H9 (cell line): ENCODE results near the gene JPT2. TPM values are rescaled to one million over a fixed set of nuclear protein-coding genes. Genes with fewer than 3 reads are reported as not detected.

Source experiments
- DNase-seq: peaks from one replicate; pipeline ENCODE4 v3.0.0-alpha.2; 2017
- H2AFZ ChIP-seq: one replicate; pipeline ENCODE4 v1.6.1; 2013; ENCODE audit warnings: mild to moderate bottlenecking, low read length, control low read depth, moderate library complexity
- H2AK5ac ChIP-seq: 2 replicates; pipeline ENCODE4 v1.6.1; 2013; ENCODE audit warnings: low read length, control low read depth, mixed read lengths; ENCODE audit not compliant: insufficient read length
- H2BK120ac ChIP-seq: one replicate; pipeline ENCODE4 v1.6.1; 2013; ENCODE audit warnings: low read depth, mild to moderate bottlenecking, low read length, control low read depth, inconsistent platforms; ENCODE audit not compliant: poor library complexity, severe bottlenecking
- H2BK12ac ChIP-seq: 2 replicates; pipeline ENCODE4 v1.6.1; 2013; ENCODE audit warnings: low read length, control low read depth, mixed read lengths, low read depth; ENCODE audit not compliant: insufficient read length
- H2BK15ac ChIP-seq: 2 replicates; pipeline ENCODE4 v1.6.1; 2013; ENCODE audit warnings: low read depth, low read length, control low read depth
- H2BK20ac ChIP-seq: one replicate; pipeline ENCODE4 v1.6.1; 2013; ENCODE audit warnings: low read depth, mild to moderate bottlenecking, low read length, control low read depth, inconsistent platforms; ENCODE audit not compliant: poor library complexity, severe bottlenecking
- H2BK5ac ChIP-seq: 2 replicates; pipeline ENCODE4 v1.6.1; 2013; ENCODE audit warnings: low read length, control low read depth, mixed read lengths; ENCODE audit not compliant: insufficient read length
- H3K14ac ChIP-seq: 2 replicates; pipeline ENCODE4 v1.6.1; 2013; ENCODE audit warnings: low read length, control low read depth; ENCODE audit not compliant: insufficient read depth
- H3K18ac ChIP-seq: 2 replicates; pipeline ENCODE4 v1.6.1; 2013; ENCODE audit warnings: low read depth, mild to moderate bottlenecking, mixed read lengths, low read length, control low read depth; ENCODE audit not compliant: insufficient read length
- H3K23ac ChIP-seq: 2 replicates; pipeline ENCODE4 v1.6.1; 2013; ENCODE audit warnings: low read length, control low read depth, mixed read lengths, low read depth; ENCODE audit not compliant: insufficient read length
- H3K23me2 ChIP-seq: 2 replicates; pipeline ENCODE4 v1.6.1; 2013; ENCODE audit warnings: low read depth, mild to moderate bottlenecking, mixed read lengths, low read length, control low read depth; ENCODE audit not compliant: insufficient read length, poor library complexity, severe bottlenecking
- H3K27ac ChIP-seq: 2 replicates; pipeline ENCODE4 v1.5.1; 2013; ENCODE audit warnings: low read length, control low read depth, mixed read lengths, low read depth; ENCODE audit not compliant: insufficient read length
- H3K27me3 ChIP-seq: 2 replicates; pipeline ENCODE4 v1.6.1; 2013; ENCODE audit warnings: low read length, control low read depth, inconsistent platforms; ENCODE audit not compliant: insufficient read depth
- H3K4ac ChIP-seq: 2 replicates; pipeline ENCODE4 v1.6.1; 2013; ENCODE audit warnings: low read depth, mild to moderate bottlenecking, control low read depth, inconsistent platforms, low read length, moderate library complexity
- H3K4me1 ChIP-seq: 2 replicates; pipeline ENCODE4 v1.6.1; 2013; ENCODE audit warnings: low read length, control low read depth, inconsistent platforms; ENCODE audit not compliant: insufficient read depth
- H3K4me2 ChIP-seq: 2 replicates; pipeline ENCODE4 v1.6.1; 2013; ENCODE audit warnings: low read length, control low read depth, mixed read lengths; ENCODE audit not compliant: insufficient read length, insufficient read depth
- H3K56ac ChIP-seq: 2 replicates; pipeline ENCODE4 v1.6.1; 2013; ENCODE audit warnings: low read depth, mild to moderate bottlenecking, mixed read lengths, low read length, control low read depth; ENCODE audit not compliant: insufficient read length
- H3K79me1 ChIP-seq: 2 replicates; pipeline ENCODE4 v1.6.1; 2013; ENCODE audit warnings: low read depth, mild to moderate bottlenecking, moderate library complexity, low read length, control low read depth, inconsistent platforms; ENCODE audit not compliant: insufficient read depth, poor library complexity, severe bottlenecking
- H3K79me2 ChIP-seq: 2 replicates; pipeline ENCODE4 v1.6.1; 2013; ENCODE audit warnings: low read length, control low read depth, inconsistent platforms; ENCODE audit not compliant: insufficient read depth
- H3K9ac ChIP-seq: 2 replicates; pipeline ENCODE4 v1.6.1; 2013; ENCODE audit warnings: low read length, control low read depth, mixed read lengths; ENCODE audit not compliant: insufficient read length; ENCODE audit errors: extremely low read depth
- H3K9me3 ChIP-seq: one replicate; pipeline ENCODE4 v1.6.1; 2013; ENCODE audit warnings: low read depth, low read length, inconsistent platforms; ENCODE audit not compliant: control insufficient read depth
- H3T11ph ChIP-seq: one replicate; pipeline ENCODE4 v1.6.1; 2013; ENCODE audit warnings: mild to moderate bottlenecking, low read length, control low read depth, inconsistent platforms
- H4K20me1 ChIP-seq: one replicate; pipeline ENCODE4 v1.6.1; 2013; ENCODE audit not compliant: control insufficient read depth, insufficient read length, insufficient read depth
- H4K5ac ChIP-seq: 2 replicates; pipeline ENCODE4 v1.6.1; 2013; ENCODE audit warnings: low read depth, mild to moderate bottlenecking, mixed read lengths, low read length, control low read depth; ENCODE audit not compliant: insufficient read length
- H4K8ac ChIP-seq: replicated peaks from 2 replicates; pipeline ENCODE4 v1.6.1; 2013; ENCODE audit warnings: low read length, control low read depth, mixed read lengths, low read depth; ENCODE audit not compliant: insufficient read length
- H4K91ac ChIP-seq: 2 replicates; pipeline ENCODE4 v1.6.1; 2013; ENCODE audit warnings: low read depth, mild to moderate bottlenecking, moderate library complexity, mixed read lengths, low read length, control low read depth; ENCODE audit not compliant: insufficient read length
- H3K27ac Mint-ChIP-seq, 3 experiments: 2 replicates in 2 of 3; 3 replicates in 1 of 3; pipeline ENCODE4 v1.8.0; 2020 to 2021; ENCODE audit warnings: mixed read lengths in 3 of 3, mild to moderate bottlenecking in 1 of 3, moderate library complexity in 1 of 3
- H3K27me3 Mint-ChIP-seq: 2 replicates; pipeline ENCODE4 v1.8.0; 2021; ENCODE audit warnings: low read depth, mild to moderate bottlenecking, moderate library complexity, mixed read lengths
- H3K36me3 Mint-ChIP-seq, 3 experiments: 2 replicates in 2 of 3; 3 replicates in 1 of 3; pipeline ENCODE4 v1.8.0; 2020 to 2021; ENCODE audit warnings: low read depth in 3 of 3, mixed read lengths in 3 of 3; ENCODE audit not compliant: insufficient read depth in 1 of 3
- H3K4me1 Mint-ChIP-seq, 2 experiments: 2 replicates each; pipeline ENCODE4 v1.8.0; 2020; ENCODE audit warnings: mixed read lengths in 2 of 2
- H3K4me3 Mint-ChIP-seq, 2 experiments: 2 replicates in 1 of 2; 3 replicates in 1 of 2; pipeline ENCODE4 v1.8.0; 2020 to 2021; ENCODE audit warnings: mild to moderate bottlenecking in 2 of 2, mixed read lengths in 2 of 2, moderate library complexity in 1 of 2
- H3K9me3 Mint-ChIP-seq, 2 experiments: 2 replicates in 1 of 2; 3 replicates in 1 of 2; pipeline ENCODE4 v1.8.0; 2020; ENCODE audit warnings: mild to moderate bottlenecking in 2 of 2, mixed read lengths in 2 of 2, moderate library complexity in 1 of 2
- CTCF ChIP-seq: fragments of 200-600 bp; sonication (generic); conservative IDR thresholded peaks from 3 replicates; pipeline ENCODE4 v1.8.0; 2021; ENCODE audit warnings: antibody characterized with exemption, mild to moderate bottlenecking
- whole genome bisulfite sequencing: extraction: QIAGEN DNeasy Blood & Tissue Kit; methylation state at CpG from one replicate; pipeline ENCODE4 v1.1.7; 2013; ENCODE audit warnings: missing lambda C conversion rate, low lambda C conversion rate, mixed read lengths; ENCODE audit not compliant: insufficient read length; ENCODE audit errors: extremely low coverage; 5-methylcytosine and 5-hydroxymethylcytosine counted together
- total RNA-seq: library from RNA; stranded (reverse); gene quantifications from 2 replicates; pipeline ENCODE4 v1.2.1, GENCODE V29; 2021

Gene JPT2
- total RNA-seq, 1 experiment from 2014 or later, result 206 TPM

- no peak overlapping the region for H4K8ac ChIP-seq
- Mint-ChIP-seq H3K4me1 (no peaks in the 10 kb centered on the region), H3K36me3 (peaks cover 34 to 78% (median 58%) of the 10 kb centered on the region in 3 experiments), H3K4me3 (no peak overlapping the region), H3K27ac (peak overlapping the region in 2 of 3 experiments; percentile 16 to 44; a peak in 1 of 7 replicates), H3K27me3 (no peaks in the 10 kb centered on the region), H3K9me3 (no peaks in the 10 kb centered on the region)
- TF ChIP-seq CTCF, result no peak
- no peak overlapping the region for H3K4ac ChIP-seq
- H4K20me1 ChIP-seq, result no peaks in the 10 kb centered on the region
- WGBS, result no CpG with 5 or more reads among the region's 8 CpGs
- H3K56ac ChIP-seq, result no peak overlapping the region
- no peaks in the 10 kb centered on the region for H3K79me1 ChIP-seq
- H2BK120ac ChIP-seq, result no peak overlapping the region
- no peak overlapping the region for H3K23ac ChIP-seq
- H3K4me2 ChIP-seq, result no peak overlapping the region
- no peak for DNase-seq
- H3K4me1 ChIP-seq, result no peaks in the 10 kb centered on the region
- H3K14ac ChIP-seq, result no peak overlapping the region
- no peak overlapping the region for H2BK5ac ChIP-seq
- no peak overlapping the region for H3K18ac ChIP-seq
- no peaks in the 10 kb centered on the region for H3K27me3 ChIP-seq
- 0 out of 2 replicates have a peak, but pooled peaks cover 2% of the 10 kb centered on the region for H3K79me2 ChIP-seq
- no peak overlapping the region for H2AK5ac ChIP-seq
- no peak overlapping the region for H4K5ac ChIP-seq
- no peak overlapping the region for H2BK15ac ChIP-seq
- H2BK12ac ChIP-seq, result no peak overlapping the region
- H3T11ph ChIP-seq, result no peak overlapping the region
- no peak overlapping the region for H2AFZ ChIP-seq
- H3K23me2 ChIP-seq, result no peaks in the 10 kb centered on the region
- H4K91ac ChIP-seq, result no peak overlapping the region
- H3K9me3 ChIP-seq, result no peaks in the 10 kb centered on the region
- no peak overlapping the region for H3K9ac ChIP-seq
- H2BK20ac ChIP-seq, result no peak overlapping the region
- H3K27ac ChIP-seq, result no peak overlapping the region
Observed at GRCh38 chr16:1638757-1639156, 39.3 kb upstream of the JPT2 start.
